HepG2 (cell line): ENCODE measurements around the gene PIGO. TPM values are rescaled to one million over a fixed set of nuclear protein-coding genes. Genes with fewer than 3 reads are reported as not detected.

Source experiments
- AHDC1 ChIP-seq: sonication (generic); formaldehyde crosslinking; IDR thresholded peaks from 2 replicates; pipeline ENCODE4 v1.5.1; 2020; ENCODE audit warnings: mild to moderate bottlenecking, missing genetic modification reagents, borderline replicate concordance
- CENPX ChIP-seq: sonication (generic); formaldehyde crosslinking; IDR thresholded peaks from 2 replicates; pipeline ENCODE4 v1.9.0; 2021; ENCODE audit warnings: mild to moderate bottlenecking, missing genetic modification reagents, moderate library complexity
- KDM1A ChIP-seq: IDR thresholded peaks from 2 replicates; pipeline ENCODE4 v1.6.1; 2016; ENCODE audit warnings: missing compliant biosample characterization
- MIXL1 ChIP-seq: IDR thresholded peaks from 2 replicates; pipeline ENCODE4 v1.6.1; 2016
- MTF1 ChIP-seq: sonication (generic); formaldehyde crosslinking; IDR thresholded peaks from 2 replicates; pipeline ENCODE4 v1.5.0; 2020; ENCODE audit warnings: missing genetic modification reagents
- NFE2L1 ChIP-seq: sonication (generic); formaldehyde crosslinking; IDR thresholded peaks from 2 replicates; pipeline ENCODE4 v1.4.0; 2020; ENCODE audit warnings: missing genetic modification reagents, mild to moderate bottlenecking, borderline replicate concordance
- PAF1 ChIP-seq: IDR thresholded peaks from 2 replicates; pipeline ENCODE4 v1.6.1; 2016; ENCODE audit warnings: missing genetic modification reagents, missing compliant biosample characterization
- PHF8 ChIP-seq: sonication (generic); formaldehyde crosslinking; IDR thresholded peaks from 2 replicates; pipeline ENCODE4 v1.5.0; 2020; ENCODE audit warnings: missing genetic modification reagents
- RBM39 ChIP-seq: fragments of 200-400 bp; formaldehyde crosslinking; IDR thresholded peaks from one replicate; pipeline ENCODE4 v1.6.1; 2018; ENCODE audit warnings: antibody characterized with exemption, mild to moderate bottlenecking, low read depth, low read length; ENCODE audit not compliant: poor library complexity, severe bottlenecking
- RELA ChIP-seq: sonication (generic); formaldehyde crosslinking; IDR thresholded peaks from 2 replicates; pipeline ENCODE4 v1.4.0; 2020; ENCODE audit warnings: missing genetic modification reagents
- SETDB1 ChIP-seq: sonication (generic); formaldehyde crosslinking; IDR thresholded peaks from 2 replicates; pipeline ENCODE4 v1.5.1; 2020; ENCODE audit warnings: missing genetic modification reagents, mild to moderate bottlenecking, borderline replicate concordance
- SMAD9 ChIP-seq: sonication (generic); formaldehyde crosslinking; IDR thresholded peaks from 2 replicates; pipeline ENCODE4 v1.5.1; 2020; ENCODE audit warnings: mild to moderate bottlenecking, missing genetic modification reagents
- SMYD3 ChIP-seq: sonication (generic); formaldehyde crosslinking; IDR thresholded peaks from 2 replicates; pipeline ENCODE4 v1.8.1; 2023; ENCODE audit warnings: mild to moderate bottlenecking, missing genetic modification reagents
- TCF7 ChIP-seq: sonication (generic); IDR thresholded peaks from 2 replicates; pipeline ENCODE4 v1.6.1; 2016; ENCODE audit warnings: antibody characterized with exemption, low read depth
- TRIM24 ChIP-seq: sonication (generic); formaldehyde crosslinking; IDR thresholded peaks from 2 replicates; pipeline ENCODE4 v1.8.0; 2022; ENCODE audit warnings: mild to moderate bottlenecking, missing genetic modification reagents
- ZBTB8A ChIP-seq: sonication (generic); formaldehyde crosslinking; IDR thresholded peaks from 2 replicates; pipeline ENCODE4 v1.4.0; 2020; ENCODE audit warnings: mild to moderate bottlenecking, low read depth, missing genetic modification reagents, borderline replicate concordance
- ZFP1 ChIP-seq: IDR thresholded peaks from 2 replicates; pipeline ENCODE4 v1.6.1; 2016
- ZNF441 ChIP-seq: sonication (generic); formaldehyde crosslinking; IDR thresholded peaks from 2 replicates; pipeline ENCODE4 v1.7.0; 2021; ENCODE audit warnings: missing genetic modification reagents, borderline replicate concordance
- ZNF510 ChIP-seq: sonication (generic); formaldehyde crosslinking; IDR thresholded peaks from 2 replicates; pipeline ENCODE4 v1.4.0; 2020; ENCODE audit warnings: low read depth, mild to moderate bottlenecking, missing genetic modification reagents
- ZSCAN30 ChIP-seq: sonication (generic); formaldehyde crosslinking; IDR thresholded peaks from 2 replicates; pipeline ENCODE4 v1.5.0; 2020; ENCODE audit warnings: mild to moderate bottlenecking, missing genetic modification reagents
- polyA plus RNA-seq, 8 experiments: library from polyadenylated mRNA; depleted of rRNA in 3 of 8; stranded (reverse) in 7 of 8; unstranded in 1 of 8; fragments of >200 nt; fragmentation: Illumina TruSeq in 4 of 8; extraction: Trizol in 4 of 8; gene quantifications; 2 replicates each; pipeline versions ENCODE4 v1.2.1 to v1.2.3, GENCODE V29; 2011 to 2016; ENCODE audit warnings: low read depth in 4 of 8, missing spikeins in 1 of 8, mixed read lengths in 1 of 8; ENCODE audit not compliant: insufficient read depth in 1 of 8
- total RNA-seq, 5 experiments: library from RNA; depleted of rRNA; stranded (reverse); fragments of >200 nt; fragmentation: Illumina TruSeq; extraction: Trizol; gene quantifications; 2 replicates each; pipeline ENCODE4 v1.2.3, GENCODE V29; 2016; ENCODE audit warnings: low read depth in 1 of 5
- TF ChIP-seq, protein P1 (sequence below): IDR thresholded peaks from 2 replicates; pipeline ENCODE4 v1.6.1; 2016; ENCODE audit warnings: low read depth, borderline replicate concordance
- TF ChIP-seq, protein P2 (sequence below): IDR thresholded peaks from 2 replicates; pipeline ENCODE4 v1.4.0; 2020; ENCODE audit warnings: mild to moderate bottlenecking, missing genetic modification reagents

PIGO gene
- total and polyA plus RNA-seq, 2 of the 13 experiments (the other 11 are each of a cell fraction or from before 2014, with no cell fraction given): 20.5 to 26.2 TPM

DNA sequence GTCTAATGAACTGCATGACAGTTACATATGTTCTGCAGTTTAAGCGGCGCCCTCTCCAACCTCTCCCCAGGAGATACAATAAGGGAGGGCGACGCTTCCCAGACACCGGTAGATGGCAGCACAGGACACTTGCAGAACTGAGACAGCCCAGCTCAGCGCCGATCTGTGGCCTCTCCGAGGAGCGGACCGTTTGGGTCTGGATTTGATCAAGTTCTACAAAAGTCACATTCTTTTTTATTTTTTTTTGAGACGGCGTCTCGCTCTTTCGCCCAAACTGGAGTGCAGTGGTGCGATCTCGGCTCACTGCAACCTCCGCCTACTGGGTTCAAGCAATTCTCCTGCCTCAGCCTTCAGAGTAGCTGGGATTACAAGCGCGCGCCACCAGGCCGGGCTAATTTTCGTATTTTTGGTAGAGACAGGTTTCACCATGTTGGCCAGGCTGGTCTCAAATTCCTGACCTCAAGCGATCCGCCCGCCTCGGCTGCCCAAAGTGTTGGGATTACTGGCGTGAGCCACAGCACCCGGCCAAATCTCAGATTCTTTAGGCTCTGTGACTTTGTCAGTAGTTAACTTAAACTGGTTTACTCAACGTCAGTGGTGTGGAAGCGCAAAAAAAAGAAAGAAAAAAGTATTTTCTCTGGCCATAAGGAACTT, 20.6 kb upstream of the PIGO start (continued):
- TF ChIP-seq PAF1 (no peak), ZNF510 (CRISPR knock-in tag) (0 out of 2 replicates have a peak, but pooled peaks have one; percentile 71), MIXL1 (CRISPR knock-in tag) (peak; percentile 35; the same call in 1 of the 2 replicates), ZFP1 (CRISPR knock-in tag) (no peak), TRIM24 (CRISPR knock-in tag) (no peak), AHDC1 (CRISPR knock-in tag) (0 out of 2 replicates have a peak, but pooled peaks have one; percentile 16), RBM39 (no peak), NFE2L1 (no peak), SMAD9 (CRISPR knock-in tag) (no peak), ZBTB8A (0 out of 2 replicates have a peak, but pooled peaks have one; percentile 46), CENPX (CRISPR knock-in tag) (no peak), ZNF441 (CRISPR knock-in tag) (0 out of 2 replicates have a peak, but pooled peaks have one; percentile 18), MTF1 (CRISPR knock-in tag) (no peak), TCF7 (no peak), PHF8 (CRISPR knock-in tag) (peak; percentile 30; the same call in 1 of the 2 replicates), SMYD3 (no peak), SETDB1 (CRISPR knock-in tag) (no peak), RELA (CRISPR knock-in tag) (no peak), ZSCAN30 (CRISPR knock-in tag) (no peak), KDM1A (no peak)
- TF ChIP-seq, protein P1, sequence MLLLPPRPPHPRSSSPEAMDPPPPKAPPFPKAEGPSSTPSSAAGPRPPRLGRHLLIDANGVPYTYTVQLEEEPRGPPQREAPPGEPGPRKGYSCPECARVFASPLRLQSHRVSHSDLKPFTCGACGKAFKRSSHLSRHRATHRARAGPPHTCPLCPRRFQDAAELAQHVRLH: no peak
- TF ChIP-seq, protein P2, sequence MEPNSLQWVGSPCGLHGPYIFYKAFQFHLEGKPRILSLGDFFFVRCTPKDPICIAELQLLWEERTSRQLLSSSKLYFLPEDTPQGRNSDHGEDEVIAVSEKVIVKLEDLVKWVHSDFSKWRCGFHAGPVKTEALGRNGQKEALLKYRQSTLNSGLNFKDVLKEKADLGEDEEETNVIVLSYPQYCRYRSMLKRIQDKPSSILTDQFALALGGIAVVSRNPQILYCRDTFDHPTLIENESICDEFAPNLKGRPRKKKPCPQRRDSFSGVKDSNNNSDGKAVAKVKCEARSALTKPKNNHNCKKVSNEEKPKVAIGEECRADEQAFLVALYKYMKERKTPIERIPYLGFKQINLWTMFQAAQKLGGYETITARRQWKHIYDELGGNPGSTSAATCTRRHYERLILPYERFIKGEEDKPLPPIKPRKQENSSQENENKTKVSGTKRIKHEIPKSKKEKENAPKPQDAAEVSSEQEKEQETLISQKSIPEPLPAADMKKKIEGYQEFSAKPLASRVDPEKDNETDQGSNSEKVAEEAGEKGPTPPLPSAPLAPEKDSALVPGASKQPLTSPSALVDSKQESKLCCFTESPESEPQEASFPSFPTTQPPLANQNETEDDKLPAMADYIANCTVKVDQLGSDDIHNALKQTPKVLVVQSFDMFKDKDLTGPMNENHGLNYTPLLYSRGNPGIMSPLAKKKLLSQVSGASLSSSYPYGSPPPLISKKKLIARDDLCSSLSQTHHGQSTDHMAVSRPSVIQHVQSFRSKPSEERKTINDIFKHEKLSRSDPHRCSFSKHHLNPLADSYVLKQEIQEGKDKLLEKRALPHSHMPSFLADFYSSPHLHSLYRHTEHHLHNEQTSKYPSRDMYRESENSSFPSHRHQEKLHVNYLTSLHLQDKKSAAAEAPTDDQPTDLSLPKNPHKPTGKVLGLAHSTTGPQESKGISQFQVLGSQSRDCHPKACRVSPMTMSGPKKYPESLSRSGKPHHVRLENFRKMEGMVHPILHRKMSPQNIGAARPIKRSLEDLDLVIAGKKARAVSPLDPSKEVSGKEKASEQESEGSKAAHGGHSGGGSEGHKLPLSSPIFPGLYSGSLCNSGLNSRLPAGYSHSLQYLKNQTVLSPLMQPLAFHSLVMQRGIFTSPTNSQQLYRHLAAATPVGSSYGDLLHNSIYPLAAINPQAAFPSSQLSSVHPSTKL (CRISPR knock-in tag): peak; percentile 14; the same call in 1 of the 2 replicates
